Measurements from ENCODE around the gene OXT.
"Not testable (repeated sequence)": the region's sequence is repeated elsewhere in the genome, so short reads cannot be mapped to it uniquely, and the experiment has no call there.

OXT gene

GRCh38 chr20:3071610-3072529, at the start of gene OXT:
Gene OXT, plus strand, starts transcription at chr20:3071620. Its CDS starts 36 bp downstream, at chr20:3071656.
- DNase-seq (ENCODE audit: low spot score) = no peak

GRCh38 chr20:3021777-3022176, 49.6 kb upstream of the OXT start:
- DNase-seq (ENCODE audit: low spot score) = no peak

GRCh38 chr20:3022559-3023490, 48.6 kb upstream of the OXT start:
- not testable (repeated sequence) for DNase-seq (ENCODE audit: low spot score)

- DNase-seq (ENCODE audit: low spot score) = no peak
These were observed 43.4 kb upstream of the OXT start for GRCh38 chr20:3027987-3028386.

GRCh38 chr20:3031524-3032147, 39.8 kb upstream of the OXT start:
- DNase-seq (ENCODE audit: low spot score) = no peak

- DNase-seq (ENCODE audit: low spot score) = no peak
These were observed 38.8 kb upstream of the OXT start for GRCh38 chr20:3032624-3033023.

- DNase-seq (ENCODE audit: low spot score) = no peak
These were observed 33.8 kb upstream of the OXT start for GRCh38 chr20:3037654-3038053.

GRCh38 chr20:3038454-3038853, 33.0 kb upstream of the OXT start:
- DNase-seq (ENCODE audit: low spot score) = no peak

- DNase-seq (ENCODE audit: low spot score) = no peak
These were observed 32.0 kb upstream of the OXT start for GRCh38 chr20:3039426-3039825.

- DNase-seq (ENCODE audit: low spot score) = no peak
These were observed 31.3 kb upstream of the OXT start for GRCh38 chr20:3040086-3040485.

- peak; percentile 29 for DNase-seq (ENCODE audit: low spot score)
These were observed 29.5 kb upstream of the OXT start for GRCh38 chr20:3041854-3042409.

GRCh38 chr20:3042625-3043024, 28.8 kb upstream of the OXT start:
- no peak for DNase-seq (ENCODE audit: low spot score)

GRCh38 chr20:3043322-3043721, 28.1 kb upstream of the OXT start, which contains the start of gene GNRH2:
Gene GNRH2, plus strand, starts transcription at chr20:3043622. Its CDS starts 793 bp downstream, at chr20:3044415.
- DNase-seq (ENCODE audit: low spot score) = no peak

GRCh38 chr20:3044336-3044965, 27.0 kb upstream of the OXT start:
- DNase-seq (ENCODE audit: low spot score) = no peak

- DNase-seq (ENCODE audit: low spot score) = peak; percentile 89
These were observed 26.2 kb upstream of the OXT start for GRCh38 chr20:3045042-3045815.

GRCh38 chr20:3045816-3046676, 25.4 kb upstream of the OXT start, which contains the start of gene MRPS26:
Gene MRPS26, plus strand, starts transcription at chr20:3046052. Its CDS starts 17 bp downstream, at chr20:3046069.
- DNase-seq (ENCODE audit: low spot score) = peak; percentile 88

GRCh38 chr20:3046677-3047462, 24.6 kb upstream of the OXT start:
- DNase-seq (ENCODE audit: low spot score) = peak; percentile 35
